H1 (cell line): ENCODE results near the gene COL16A1. TPM values are rescaled to one million over a fixed set of nuclear protein-coding genes. Genes with fewer than 3 reads are reported as not detected.

Experiments
- CTCF ChIA-PET: fragments of 300-600 bp; sonication (Branson Sonifier 250); formaldehyde crosslinking; loops from one replicate; lab custom pipeline; 2021; ENCODE audit not compliant: partially characterized antibody; lab: Charles Lee
- POLR2A ChIA-PET: fragments of 300-600 bp; sonication (Branson Sonifier 250); formaldehyde crosslinking; loops from one replicate; lab custom pipeline; 2021; ENCODE audit warnings: inconsistent platforms; ENCODE audit not compliant: partially characterized antibody; lab: Charles Lee
- DNase-seq, 2 experiments: peaks; one replicate each; pipeline versions ENCODE4 v3.0.0 to v3.0.0-alpha.2; 2010 to 2022; ENCODE audit warnings: low spot score in 2 of 2, low read depth in 1 of 2, mixed read lengths in 1 of 2
- FAIRE-seq: peaks from 2 replicates; lab custom pipeline; 2011; peaks lifted over from hg19 to GRCh38; lab: Jason Lieb, UNC
- H2AFZ ChIP-seq: 2 replicates; pipeline ENCODE4 v1.8.1; 2012; ENCODE audit warnings: low read length, inconsistent platforms
- H2AK5ac ChIP-seq: 2 replicates; pipeline ENCODE4 v1.6.1; 2013; ENCODE audit warnings: low read depth, low read length
- H2BK120ac ChIP-seq: replicated peaks from 2 replicates; pipeline ENCODE3; 2013; ENCODE audit warnings: low read depth, low read length, inconsistent platforms
- H2BK12ac ChIP-seq: 2 replicates; pipeline ENCODE4 v1.6.1; 2013; ENCODE audit warnings: low read depth, low read length
- H2BK15ac ChIP-seq: 2 replicates; pipeline ENCODE4 v1.6.1; 2013; ENCODE audit warnings: low read length
- H2BK20ac ChIP-seq: 2 replicates; pipeline ENCODE4 v1.6.1; 2013; ENCODE audit warnings: low read length
- H2BK5ac ChIP-seq: 2 replicates; pipeline ENCODE4 v1.6.1; 2013; ENCODE audit warnings: low read depth, low read length
- H3K14ac ChIP-seq: 2 replicates; pipeline ENCODE4 v1.6.1; 2013; ENCODE audit warnings: inconsistent platforms; ENCODE audit not compliant: insufficient read length
- H3K18ac ChIP-seq: 2 replicates; pipeline ENCODE4 v1.6.1; 2013; ENCODE audit warnings: low read length; ENCODE audit errors: extremely low read depth
- H3K23ac ChIP-seq: 2 replicates; pipeline ENCODE4 v1.6.1; 2013; ENCODE audit warnings: inconsistent platforms; ENCODE audit not compliant: insufficient read length
- H3K23me2 ChIP-seq: 2 replicates; pipeline ENCODE4 v1.6.1; 2013; ENCODE audit warnings: low read depth, low read length
- H3K27ac ChIP-seq: 2 replicates; pipeline ENCODE4 v1.6.1; 2011; ENCODE audit warnings: low read depth, low read length, inconsistent platforms
- H3K27me3 ChIP-seq, 4 experiments: replicated peaks in 1 of 4; 1 replicate in 1 of 4; 2 replicates in 3 of 4; pipeline versions ENCODE4 v1.6.1 to v1.8.1; 2011 to 2013; ENCODE audit warnings: low read length in 3 of 4, mild to moderate bottlenecking in 3 of 4, inconsistent platforms in 2 of 4, mixed read lengths in 2 of 4, moderate library complexity in 1 of 4; ENCODE audit not compliant: control insufficient read depth in 3 of 4, insufficient read depth in 3 of 4; ENCODE audit errors: extremely low read depth in 1 of 4
- H3K36me3 ChIP-seq, 4 experiments: 2 replicates each; pipeline versions ENCODE4 v1.6.1 to v1.8.1; 2011 to 2013; ENCODE audit warnings: mild to moderate bottlenecking in 4 of 4, low read length in 3 of 4, moderate library complexity in 2 of 4, control low read depth in 1 of 4, inconsistent platforms in 1 of 4; ENCODE audit not compliant: insufficient read depth in 4 of 4, control insufficient read depth in 2 of 4
- H3K4ac ChIP-seq: replicated peaks from 2 replicates; pipeline ENCODE3; 2013; ENCODE audit warnings: low read length, low read depth, mixed read lengths, inconsistent platforms; ENCODE audit not compliant: insufficient read length
- H3K4me1 ChIP-seq, 4 experiments: replicated peaks in 1 of 4; 1 replicate in 1 of 4; 2 replicates in 3 of 4; pipeline versions ENCODE4 v1.6.1 to v1.8.1; 2011 to 2013; ENCODE audit warnings: low read length in 3 of 4, inconsistent platforms in 2 of 4, mixed read lengths in 1 of 4; ENCODE audit not compliant: insufficient read depth in 4 of 4, control insufficient read depth in 3 of 4
- H3K4me2 ChIP-seq, 2 experiments: 2 replicates each; pipeline versions ENCODE4 v1.6.1 to v1.8.1; 2011 to 2013; ENCODE audit warnings: low read depth in 2 of 2, low read length in 2 of 2, control low read depth in 1 of 2, inconsistent platforms in 1 of 2, mild to moderate bottlenecking in 1 of 2; ENCODE audit not compliant: insufficient read depth in 1 of 2
- H3K4me3 ChIP-seq, 4 experiments: fragments of 200-600, 300-600 bp in 1 of 4; sonication (generic), shearing (Covaris generic), sonication (Bioruptor Twin) in 1 of 4; 2 replicates each; pipeline versions ENCODE4 v1.5.1 to v1.8.1; 2011 to 2016; ENCODE audit warnings: low read length in 4 of 4, low read depth in 3 of 4, control low read depth in 2 of 4, inconsistent platforms in 2 of 4, mild to moderate bottlenecking in 2 of 4, mixed read lengths in 1 of 4, moderate library complexity in 1 of 4; ENCODE audit not compliant: insufficient read depth in 2 of 4; ENCODE audit errors: extremely low read depth in 1 of 4
- H3K56ac ChIP-seq: replicated peaks from 2 replicates; pipeline ENCODE3; 2013; ENCODE audit warnings: low read depth, mild to moderate bottlenecking, mixed read lengths, low read length, inconsistent platforms; ENCODE audit not compliant: insufficient read length
- H3K79me1 ChIP-seq: 2 replicates; pipeline ENCODE4 v1.6.1; 2013; ENCODE audit warnings: low read depth, low read length, control low read depth
- H3K79me2 ChIP-seq, 2 experiments: 2 replicates each; pipeline versions ENCODE4 v1.6.1 to v1.8.1; 2012 to 2013; ENCODE audit warnings: low read length in 2 of 2, mild to moderate bottlenecking in 2 of 2, inconsistent platforms in 1 of 2; ENCODE audit not compliant: insufficient read depth in 2 of 2, control insufficient read depth in 1 of 2
- H3K9ac ChIP-seq, 4 experiments: replicated peaks in 1 of 4; 1 replicate in 1 of 4; 2 replicates in 3 of 4; pipeline versions ENCODE4 v1.6.1 to v1.8.1; 2011 to 2013; ENCODE audit warnings: low read depth in 3 of 4, low read length in 3 of 4, control low read depth in 2 of 4, mild to moderate bottlenecking in 2 of 4, moderate library complexity in 2 of 4, inconsistent platforms in 1 of 4; ENCODE audit errors: extremely low read depth in 1 of 4
- H3K9me3 ChIP-seq, 2 experiments: 2 replicates each; pipeline versions ENCODE4 v1.6.1 to v1.8.1; 2012 to 2013; ENCODE audit warnings: mild to moderate bottlenecking in 2 of 2, moderate library complexity in 2 of 2, control low read depth in 1 of 2, inconsistent platforms in 1 of 2, low read depth in 1 of 2, low read length in 1 of 2, mixed read lengths in 1 of 2; ENCODE audit not compliant: insufficient read depth in 2 of 2
- H4K20me1 ChIP-seq, 2 experiments: replicated peaks in 1 of 2; 2 replicates each; pipeline versions ENCODE3 to v1.8.1; 2011 to 2013; ENCODE audit warnings: inconsistent platforms in 2 of 2, low read length in 2 of 2, mild to moderate bottlenecking in 1 of 2; ENCODE audit not compliant: insufficient read depth in 2 of 2, control insufficient read depth in 1 of 2
- H4K5ac ChIP-seq: 2 replicates; pipeline ENCODE4 v1.6.1; 2013; ENCODE audit warnings: low read length, low read depth, mixed read lengths, inconsistent platforms; ENCODE audit not compliant: insufficient read length
- H4K8ac ChIP-seq: 2 replicates; pipeline ENCODE4 v1.8.0; 2013; ENCODE audit warnings: mild to moderate bottlenecking, moderate library complexity, low read length, inconsistent platforms; ENCODE audit not compliant: insufficient read depth; ENCODE audit errors: extremely low read depth
- H4K91ac ChIP-seq: replicated peaks from 2 replicates; pipeline ENCODE3; 2013; ENCODE audit warnings: low read length, mixed read lengths, inconsistent platforms; ENCODE audit not compliant: insufficient read length
- CBX5 ChIP-seq: fragments of 300-800, 300-1000 bp; sonication (generic); IDR thresholded peaks from 2 replicates; pipeline ENCODE4 v1.7.1; 2016; ENCODE audit warnings: antibody characterized with exemption, low read length, low read depth
- CBX8 ChIP-seq: fragments of 300-800, 300-1000 bp; sonication (generic); IDR thresholded peaks from 2 replicates; pipeline ENCODE4 v1.7.1; 2016; ENCODE audit warnings: low read depth, low read length, borderline replicate concordance
- EZH2 ChIP-seq: fragments of 200-600 bp; sonication (generic); IDR thresholded peaks from 2 replicates; pipeline ENCODE4 v1.7.1; 2012; ENCODE audit warnings: low read depth, mild to moderate bottlenecking, moderate library complexity, low read length, inconsistent platforms; ENCODE audit not compliant: severe bottlenecking
- GTF2F1 ChIP-seq: IDR thresholded peaks from 2 replicates; pipeline ENCODE4 v1.6.1; 2012; ENCODE audit warnings: low read depth, low read length, improper control_type of control experiment, borderline replicate concordance
- JUND ChIP-seq: IDR thresholded peaks from 2 replicates; pipeline ENCODE4 v1.6.1; 2011; ENCODE audit warnings: mild to moderate bottlenecking, improper control_type of control experiment, low read length
- MAX ChIP-seq: IDR thresholded peaks from 2 replicates; pipeline ENCODE4 v1.6.1; 2012; ENCODE audit warnings: inconsistent platforms
- NANOG ChIP-seq: IDR thresholded peaks from 2 replicates; pipeline ENCODE4 v1.6.1; 2011; ENCODE audit warnings: low read length, low read depth, mild to moderate bottlenecking, inconsistent platforms; ENCODE audit not compliant: insufficient read depth, poor library complexity, severe bottlenecking
- RFX5 ChIP-seq: IDR thresholded peaks from 2 replicates; pipeline ENCODE4 v1.6.1; 2011; ENCODE audit warnings: low read depth, low read length, improper control_type of control experiment, borderline replicate concordance
- SP2 ChIP-seq: IDR thresholded peaks from 2 replicates; pipeline ENCODE4 v1.6.1; 2012; ENCODE audit warnings: mild to moderate bottlenecking, low read length, inconsistent platforms
- TCF12 ChIP-seq: IDR thresholded peaks from 2 replicates; pipeline ENCODE4 v1.6.1; 2011; ENCODE audit warnings: low read depth, mild to moderate bottlenecking, low read length
- USF2 ChIP-seq: IDR thresholded peaks from 2 replicates; pipeline ENCODE4 v1.6.1; 2011; ENCODE audit warnings: low read length, improper control_type of control experiment
- WGBS, 2 experiments: shearing (Covaris generic) in 1 of 2; methylation state at CpG; one replicate each; pipeline versions ENCODE4 v1.1.6 to v1.1.7; 2013 to 2015; ENCODE audit warnings: low lambda C conversion rate in 2 of 2, mixed read lengths in 2 of 2, inconsistent platforms in 1 of 2, low coverage in 1 of 2, missing lambda C conversion rate in 1 of 2; ENCODE audit not compliant: insufficient replicate concordance in 2 of 2, insufficient coverage in 1 of 2, insufficient read length in 1 of 2; ENCODE audit errors: extremely low coverage in 1 of 2, missing lambda C conversion rate in 1 of 2; 5-methylcytosine and 5-hydroxymethylcytosine counted together
- polyA plus RNA-seq, 7 experiments: library from polyadenylated mRNA; depleted of rRNA in 3 of 7; stranded (reverse) in 5 of 7; unstranded in 2 of 7; fragments of >200 nt in 5 of 7; fragments of 200-250 nt in 2 of 7; gene quantifications; 1 replicate in 5 of 7; 2 replicates in 1 of 7; 4 replicates in 1 of 7; pipeline versions ENCODE4 v1.2.1 to v1.2.3, GENCODE V29; 2011 to 2013; ENCODE audit warnings: missing spikeins in 2 of 7, mixed read lengths in 2 of 7
- total RNA-seq: library from RNA; stranded (reverse); fragmentation: NEBNext Ultra II Directional; extraction: Animal tissue kit (Norgen Biotek cat#: 25700); gene quantifications from 2 replicates; pipeline ENCODE4 v1.2.1, GENCODE V29; 2021

COL16A1 gene
- total and polyA plus RNA-seq, 2 of the 8 experiments (the other 6 are each of a cell fraction or from before 2014, with no cell fraction given): 2.0 to 10.5 TPM

GRCh38 chr1:31752952-31753475, 49.2 kb upstream of the COL16A1 start:
- H3K23ac ChIP-seq: no peak overlapping the region
- DNase-seq (no peak), FAIRE-seq (no peak)
- peak overlapping the region; percentile 27; the same call in 1 of the 2 replicates for H2BK12ac ChIP-seq
- no peaks in the 10 kb centered on the region for H3K9me3 ChIP-seq
- POLR2A ChIA-PET: interaction anchor here (1.1 to 2.7 kb wide), 3 partner anchors 10 to 38 kb away, joined by 3 to 7 read pairs (median 6); no protein-coding TSS in a partner anchor
- no peaks in the 10 kb centered on the region; the same call in 1 of the 2 replicates for H3K79me1 ChIP-seq
- H2AFZ ChIP-seq: no peak overlapping the region
- H2BK15ac ChIP-seq: peak overlapping the region; percentile 97; the same call in 1 of the 2 replicates
- H3K9ac ChIP-seq: no peak overlapping the region
- no peak overlapping the region for H3K56ac ChIP-seq
- peak overlapping the region; percentile 71; the same call in 1 of the 2 replicates for H3K18ac ChIP-seq
- H2BK120ac ChIP-seq: no peak overlapping the region
- H3K14ac ChIP-seq: no peak overlapping the region
- CTCF ChIA-PET: interaction anchor here (1.0 to 4.2 kb wide), 14 partner anchors 7 to 124 kb away, joined by 3 to 26 read pairs (median 4); no protein-coding TSS in a partner anchor
- no peaks in the 10 kb centered on the region for H3K36me3 ChIP-seq
- H4K20me1 ChIP-seq: no peaks in the 10 kb centered on the region
- H2BK20ac ChIP-seq: 0 out of 2 replicates have a peak overlapping the region, but pooled peaks have one; percentile 32
- no peak overlapping the region for H3K4me2 ChIP-seq
- H2AK5ac ChIP-seq: peak overlapping the region; percentile 48; the same call in 1 of the 2 replicates
- no peak overlapping the region for H3K4me3 ChIP-seq
- H4K5ac ChIP-seq: no peak overlapping the region
- 85% methylated on average over 12 of the region's 12 CpGs; no CpG with 5 or more reads in 1 of the 2 experiments for WGBS, 2 experiments
- H4K91ac ChIP-seq: peak overlapping the region; percentile 15
- H3K27me3 ChIP-seq: no peaks in the 10 kb centered on the region
- H2BK5ac ChIP-seq: peak overlapping the region; percentile 90
- H3K4me1 ChIP-seq: peaks cover 5 to 17% (median 13%) of the 10 kb centered on the region in 4 experiments; a peak in 6 of 7 replicates
- no peak overlapping the region; the same call in 1 of the 2 replicates for H4K8ac ChIP-seq
- no peaks in the 10 kb centered on the region for H3K23me2 ChIP-seq
- H3K4ac ChIP-seq: peak overlapping the region; percentile 19
- H3K79me2 ChIP-seq: no peaks in the 10 kb centered on the region
- 0 out of 2 replicates have a peak overlapping the region, but pooled peaks have one; percentile 30 for H3K27ac ChIP-seq
- TF ChIP-seq GTF2F1: no peak
- no peak for TF ChIP-seq JUND
- TF ChIP-seq TCF12: no peak
- TF ChIP-seq CBX8: no peak
- no peak for TF ChIP-seq RFX5
- no peak for TF ChIP-seq SP2
- TF ChIP-seq CBX5: no peak
- TF ChIP-seq USF2: no peak
- no peak for TF ChIP-seq MAX
- no peak for TF ChIP-seq EZH2
- TF ChIP-seq NANOG: no peak
